Measurements from ENCODE around the gene FAM13C. TPM values are rescaled to one million over a fixed set of nuclear protein-coding genes. Genes with fewer than 3 reads are reported as not detected.
"Not testable (repeated sequence)": the region's sequence is repeated elsewhere in the genome, so short reads cannot be mapped to it uniquely, and the experiment has no call there.

FAM13C gene
- total RNA-seq, 1 donor from 2014 or later = 11.8 TPM

DNA sequence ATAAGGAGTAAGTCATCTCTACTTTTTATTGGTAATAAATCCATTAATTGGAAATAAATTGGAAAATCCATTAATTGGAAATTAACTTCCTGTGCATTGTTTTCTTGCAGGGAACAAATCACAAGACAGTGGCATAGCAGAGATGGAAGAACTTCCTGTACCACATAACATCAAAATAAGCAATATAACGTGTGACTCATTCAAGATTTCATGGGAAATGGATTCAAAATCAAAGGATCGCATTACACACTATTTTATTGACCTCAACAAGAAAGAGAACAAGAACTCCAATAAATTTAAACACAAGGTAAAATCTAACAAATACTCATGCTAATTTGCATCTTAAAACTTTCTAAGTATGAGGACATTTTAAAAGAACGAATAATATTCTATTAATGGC lies 128.2 kb downstream of the FAM13C start:
- intact Hi-C loops (cut with DNase I) = loop anchor here (10.0 kb wide), 1 partner anchor 351 kb away; no protein-coding TSS in a partner anchor
- no peak for DNase-seq
- no peak for ATAC-seq

DNA sequence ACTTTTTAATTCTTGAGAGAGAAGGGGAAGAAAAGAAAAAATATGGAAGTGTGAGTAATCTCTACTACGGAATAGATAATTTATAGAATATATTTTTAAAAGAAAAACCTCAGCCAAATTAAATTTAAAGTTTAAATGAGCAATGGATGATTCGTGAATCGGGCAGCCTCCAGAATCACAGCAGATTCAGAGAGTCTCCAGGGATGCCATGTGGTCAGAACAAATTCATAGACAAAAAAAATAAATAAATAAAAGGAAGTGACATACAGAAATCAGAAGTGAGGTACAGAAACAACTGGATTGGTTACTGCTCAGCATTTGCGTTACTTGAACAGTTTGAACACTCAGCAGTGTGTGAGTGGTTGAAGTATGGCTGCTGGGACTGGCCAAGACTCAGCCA lies 132.9 kb downstream of the FAM13C start:
- no peaks in the 10 kb centered on the region for H3K9me3 ChIP-seq
- no peaks in the 10 kb centered on the region for H3K4me1 ChIP-seq
- TF ChIP-seq, protein P1, sequence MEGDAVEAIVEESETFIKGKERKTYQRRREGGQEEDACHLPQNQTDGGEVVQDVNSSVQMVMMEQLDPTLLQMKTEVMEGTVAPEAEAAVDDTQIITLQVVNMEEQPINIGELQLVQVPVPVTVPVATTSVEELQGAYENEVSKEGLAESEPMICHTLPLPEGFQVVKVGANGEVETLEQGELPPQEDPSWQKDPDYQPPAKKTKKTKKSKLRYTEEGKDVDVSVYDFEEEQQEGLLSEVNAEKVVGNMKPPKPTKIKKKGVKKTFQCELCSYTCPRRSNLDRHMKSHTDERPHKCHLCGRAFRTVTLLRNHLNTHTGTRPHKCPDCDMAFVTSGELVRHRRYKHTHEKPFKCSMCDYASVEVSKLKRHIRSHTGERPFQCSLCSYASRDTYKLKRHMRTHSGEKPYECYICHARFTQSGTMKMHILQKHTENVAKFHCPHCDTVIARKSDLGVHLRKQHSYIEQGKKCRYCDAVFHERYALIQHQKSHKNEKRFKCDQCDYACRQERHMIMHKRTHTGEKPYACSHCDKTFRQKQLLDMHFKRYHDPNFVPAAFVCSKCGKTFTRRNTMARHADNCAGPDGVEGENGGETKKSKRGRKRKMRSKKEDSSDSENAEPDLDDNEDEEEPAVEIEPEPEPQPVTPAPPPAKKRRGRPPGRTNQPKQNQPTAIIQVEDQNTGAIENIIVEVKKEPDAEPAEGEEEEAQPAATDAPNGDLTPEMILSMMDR (IDR thresholded peaks at IDR 0.05) = no peak
- ATAC-seq = no peak
- no peaks in the 10 kb centered on the region for H3K36me3 ChIP-seq
- no peak for DNase-seq
- H3K27ac ChIP-seq = no peak overlapping the region
- intact Hi-C loops (cut with DNase I) = no loop called here
- H3K4me3 ChIP-seq = no peak overlapping the region
- no peaks in the 10 kb centered on the region for H3K27me3 ChIP-seq

More for the DNA sequence above, 128.2 kb downstream of the FAM13C start:
- no peaks in the 10 kb centered on the region for H3K36me3 ChIP-seq
- H3K4me1 ChIP-seq = no peaks in the 10 kb centered on the region
- TF ChIP-seq, protein P1 (IDR thresholded peaks at IDR 0.05) = no peak
- H3K27ac ChIP-seq = no peak overlapping the region
- H3K4me3 ChIP-seq = no peak overlapping the region
- H3K9me3 ChIP-seq = no peaks in the 10 kb centered on the region
- H3K27me3 ChIP-seq = no peaks in the 10 kb centered on the region

DNA sequence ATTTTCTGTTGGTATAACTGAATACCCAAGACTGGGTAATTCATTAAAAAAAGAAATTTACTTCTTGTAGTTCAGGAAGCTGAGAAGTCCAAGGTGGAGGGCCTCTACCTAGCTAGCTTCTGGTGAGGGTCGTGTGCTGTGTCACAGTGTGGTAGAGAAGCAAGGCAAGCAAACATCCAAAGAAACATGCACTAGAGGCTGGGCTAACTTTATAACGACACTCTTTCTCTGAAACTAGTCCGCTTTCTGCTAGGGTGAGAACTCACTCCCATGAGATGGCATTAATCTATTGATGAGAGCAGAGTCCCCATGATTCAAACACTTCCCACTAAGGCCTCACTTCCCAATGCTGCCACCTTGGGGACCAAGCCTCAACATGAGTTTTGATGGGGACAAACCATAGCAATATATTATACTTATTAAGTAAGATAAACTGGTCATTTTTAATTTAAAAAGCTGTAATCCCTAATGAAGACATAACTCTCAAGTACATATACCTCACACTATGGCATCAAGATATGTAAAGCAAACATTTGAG lies 135.1 kb downstream of the FAM13C start:
- TF ChIP-seq, protein P1 (IDR thresholded peaks at IDR 0.05) = no peak
- H3K9me3 ChIP-seq = no peaks in the 10 kb centered on the region
- H3K27me3 ChIP-seq = no peaks in the 10 kb centered on the region
- H3K36me3 ChIP-seq = no peaks in the 10 kb centered on the region
- intact Hi-C loops (cut with DNase I) = no loop called here
- ATAC-seq (no peak), DNase-seq (no peak)
- no peaks in the 10 kb centered on the region for H3K4me1 ChIP-seq
- H3K4me3 ChIP-seq = no peak overlapping the region
- H3K27ac ChIP-seq = no peak overlapping the region

DNA sequence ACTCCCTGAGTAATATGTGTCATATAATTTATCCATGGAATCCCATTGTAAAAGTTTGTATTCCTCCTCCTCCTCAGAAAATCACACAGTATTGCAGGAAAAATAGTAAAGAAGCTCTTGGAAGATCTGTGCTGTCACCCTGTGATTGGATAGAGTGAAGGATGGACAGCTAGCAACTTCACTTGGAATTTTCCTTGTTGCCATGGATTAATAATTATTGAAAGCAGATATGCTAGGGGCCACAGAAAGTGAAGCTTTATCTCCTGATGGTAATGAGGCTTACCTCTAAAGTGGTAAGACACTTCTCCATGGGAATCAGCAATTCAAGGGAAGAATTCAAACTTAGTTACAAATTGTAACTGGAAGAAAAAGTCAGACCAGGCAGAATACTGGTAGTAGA lies 137.1 kb downstream of the FAM13C start:
- H3K4me1 ChIP-seq = no peaks in the 10 kb centered on the region
- intact Hi-C loops (cut with DNase I) = no loop called here
- TF ChIP-seq, protein P1 (IDR thresholded peaks at IDR 0.05) = no peak
- H3K36me3 ChIP-seq = no peaks in the 10 kb centered on the region
- no peak overlapping the region for H3K27ac ChIP-seq
- H3K9me3 ChIP-seq = no peaks in the 10 kb centered on the region
- DNase-seq (no peak), ATAC-seq (no peak)
- H3K27me3 ChIP-seq = no peaks in the 10 kb centered on the region
- no peak overlapping the region for H3K4me3 ChIP-seq

DNA sequence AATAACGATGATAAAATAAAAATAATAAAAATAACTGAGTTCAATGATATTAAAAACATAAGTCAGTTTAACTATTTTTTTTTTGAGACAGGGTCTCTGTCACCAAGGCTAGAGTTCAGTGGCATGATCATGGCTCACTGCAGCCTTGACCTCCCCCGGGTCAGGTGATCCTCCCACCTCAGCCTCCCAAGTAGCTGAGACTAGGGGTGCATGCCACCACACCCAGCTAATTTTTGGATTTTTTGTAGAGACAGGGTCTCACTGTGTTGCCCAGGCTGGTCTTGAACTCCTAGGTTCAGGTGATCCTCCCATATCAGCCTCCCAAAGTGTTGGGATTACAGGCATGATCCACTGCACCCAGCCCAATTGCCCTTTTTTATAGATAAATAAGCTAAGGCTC lies 138.8 kb downstream of the FAM13C start:
- intact Hi-C loops (cut with DNase I); ATAC-seq; H3K36me3 ChIP-seq; H3K4me3 ChIP-seq; H3K4me1 ChIP-seq; H3K27ac ChIP-seq; H3K27me3 ChIP-seq; H3K9me3 ChIP-seq; DNase-seq: not testable (repeated sequence)

DNA sequence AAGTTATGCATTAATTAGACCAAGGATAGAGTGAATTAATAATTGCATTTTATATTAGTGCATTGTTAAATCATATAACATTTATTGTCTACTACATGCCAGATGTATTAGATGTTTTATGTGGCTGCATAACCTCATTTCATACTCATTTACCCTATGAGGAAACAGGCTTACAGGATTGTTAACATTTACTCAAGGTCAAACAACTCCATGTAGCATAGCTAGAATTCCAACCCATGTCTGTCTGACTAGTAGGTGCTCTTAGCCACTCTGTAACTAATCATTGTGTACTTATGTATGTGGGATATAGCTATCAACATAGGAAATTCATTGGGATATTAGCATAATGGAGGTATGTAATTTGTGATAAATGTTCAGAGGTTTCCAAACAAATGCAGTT lies 139.6 kb downstream of the FAM13C start:
- Histone ChIP-seq H3K36me3 (no peaks in the 10 kb centered on the region), H3K4me3 (no peak overlapping the region), H3K27me3 (no peaks in the 10 kb centered on the region), H3K4me1 (no peaks in the 10 kb centered on the region), H3K27ac (no peak overlapping the region), H3K9me3 (no peaks in the 10 kb centered on the region)
- intact Hi-C loops (cut with DNase I) = no loop called here
- ATAC-seq (peak; percentile 39), DNase-seq (no peak)
- TF ChIP-seq, protein P1 (IDR thresholded peaks at IDR 0.05) = no peak

All from upper lobe of right lung (tissue), 1 donor.